A549 (cell line): ENCODE measurements around the gene RAPGEF4.

Source experiments
- BHLHE40 ChIP-seq: IDR thresholded peaks from 2 replicates; pipeline ENCODE4 v1.6.1; 2012; ENCODE audit warnings: low read depth, low read length, inconsistent platforms
- CBX8 ChIP-seq: fragments of 200-600 bp; sonication (generic); IDR thresholded peaks from 2 replicates; pipeline ENCODE4 v1.6.1; 2016
- CTCF ChIP-seq: fragments of >200 bp; sonication (Bioruptor Twin); formaldehyde crosslinking; IDR thresholded peaks from 3 replicates; pipeline ENCODE4 v1.5.1; 2016
- ELK1 ChIP-seq: fragments of 150-350 bp; IDR thresholded peaks from 2 replicates; pipeline ENCODE4 v1.6.1; 2014; ENCODE audit warnings: low read depth, mild to moderate bottlenecking, low read length
- EP300 ChIP-seq, 2 experiments: fragments of >200 bp; sonication (Bioruptor Twin); formaldehyde crosslinking; IDR thresholded peaks; 2 replicates in 1 of 2; 3 replicates in 1 of 2; pipeline ENCODE4 v1.6.1; 2016 to 2017
- JUN ChIP-seq, 2 experiments: fragments of >200 bp; sonication (Bioruptor Twin); formaldehyde crosslinking; IDR thresholded peaks; 2 replicates in 1 of 2; 3 replicates in 1 of 2; pipeline ENCODE4 v1.6.1; 2016 to 2017
- PBX3 ChIP-seq: IDR thresholded peaks from 2 replicates; pipeline ENCODE4 v1.6.1; 2012
- PHF8 ChIP-seq: fragments of 200-600 bp; sonication (generic); IDR thresholded peaks from 2 replicates; pipeline ENCODE4 v1.6.1; 2016; ENCODE audit warnings: low read depth, mild to moderate bottlenecking, antibody characterized with exemption, moderate library complexity, borderline replicate concordance
- POLR2A ChIP-seq: IDR thresholded peaks from 2 replicates; pipeline ENCODE4 v1.6.1; 2012; ENCODE audit warnings: mild to moderate bottlenecking, low read length
- RFX5 ChIP-seq: fragments of 450-650 bp; IDR thresholded peaks from 2 replicates; pipeline ENCODE4 v1.7.1; 2014; ENCODE audit warnings: antibody characterized with exemption, mild to moderate bottlenecking, moderate library complexity
- ZC3H11A ChIP-seq: fragments of 450-650 bp; IDR thresholded peaks from 2 replicates; pipeline ENCODE4 v1.6.1; 2014; ENCODE audit warnings: antibody characterized with exemption, mild to moderate bottlenecking
- ZFP36 ChIP-seq: fragments of 450-650 bp; IDR thresholded peaks from 2 replicates; pipeline ENCODE4 v1.6.1; 2014; ENCODE audit warnings: borderline replicate concordance; ENCODE audit not compliant: partially characterized antibody

- TF ChIP-seq CTCF, result no peak
- no peak for TF ChIP-seq EP300 (IDR thresholded peaks at IDR 0.05)
- TF ChIP-seq POLR2A, result no peak
- TF ChIP-seq PHF8, result no peak
- no peak for TF ChIP-seq ZFP36
- no peak for TF ChIP-seq PBX3
- TF ChIP-seq BHLHE40, result no peak
- no peak for TF ChIP-seq JUN (IDR thresholded peaks at IDR 0.05)
- no peak for TF ChIP-seq ZC3H11A
- no peak for TF ChIP-seq RFX5
- TF ChIP-seq CBX8, result no peak
- TF ChIP-seq ELK1, result no peak
These were observed 259.2 kb downstream of the RAPGEF4 start for GRCh38 chr2:172994864-172995263.
